ENCODE data around the gene IPO9.

IPO9 gene

GRCh38 chr1:201807958-201808632 is 20.9 kb upstream of the IPO9 start:
- TF ChIP-seq, protein P1, sequence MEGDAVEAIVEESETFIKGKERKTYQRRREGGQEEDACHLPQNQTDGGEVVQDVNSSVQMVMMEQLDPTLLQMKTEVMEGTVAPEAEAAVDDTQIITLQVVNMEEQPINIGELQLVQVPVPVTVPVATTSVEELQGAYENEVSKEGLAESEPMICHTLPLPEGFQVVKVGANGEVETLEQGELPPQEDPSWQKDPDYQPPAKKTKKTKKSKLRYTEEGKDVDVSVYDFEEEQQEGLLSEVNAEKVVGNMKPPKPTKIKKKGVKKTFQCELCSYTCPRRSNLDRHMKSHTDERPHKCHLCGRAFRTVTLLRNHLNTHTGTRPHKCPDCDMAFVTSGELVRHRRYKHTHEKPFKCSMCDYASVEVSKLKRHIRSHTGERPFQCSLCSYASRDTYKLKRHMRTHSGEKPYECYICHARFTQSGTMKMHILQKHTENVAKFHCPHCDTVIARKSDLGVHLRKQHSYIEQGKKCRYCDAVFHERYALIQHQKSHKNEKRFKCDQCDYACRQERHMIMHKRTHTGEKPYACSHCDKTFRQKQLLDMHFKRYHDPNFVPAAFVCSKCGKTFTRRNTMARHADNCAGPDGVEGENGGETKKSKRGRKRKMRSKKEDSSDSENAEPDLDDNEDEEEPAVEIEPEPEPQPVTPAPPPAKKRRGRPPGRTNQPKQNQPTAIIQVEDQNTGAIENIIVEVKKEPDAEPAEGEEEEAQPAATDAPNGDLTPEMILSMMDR (IDR thresholded peaks at IDR 0.05; ENCODE audit: insufficient read depth, low read depth, low read length, missing control alignments) = no peak
- no peak for DNase-seq (ENCODE audit: low read depth)

GRCh38 chr1:201808633-201808990 is 20.3 kb upstream of the IPO9 start:
- H3K4me3 ChIP-seq (ENCODE audit: low read length) = no peak overlapping the region
- TF ChIP-seq, protein P1 (IDR thresholded peaks at IDR 0.05; ENCODE audit: insufficient read depth, low read depth, low read length, missing control alignments) = no peak
- DNase-seq (ENCODE audit: low read depth) = no peak

More at GRCh38 chr1:201807958-201808632, 20.9 kb upstream of the IPO9 start:
- H3K4me3 ChIP-seq (ENCODE audit: low read length) = no peak overlapping the region

DNA sequence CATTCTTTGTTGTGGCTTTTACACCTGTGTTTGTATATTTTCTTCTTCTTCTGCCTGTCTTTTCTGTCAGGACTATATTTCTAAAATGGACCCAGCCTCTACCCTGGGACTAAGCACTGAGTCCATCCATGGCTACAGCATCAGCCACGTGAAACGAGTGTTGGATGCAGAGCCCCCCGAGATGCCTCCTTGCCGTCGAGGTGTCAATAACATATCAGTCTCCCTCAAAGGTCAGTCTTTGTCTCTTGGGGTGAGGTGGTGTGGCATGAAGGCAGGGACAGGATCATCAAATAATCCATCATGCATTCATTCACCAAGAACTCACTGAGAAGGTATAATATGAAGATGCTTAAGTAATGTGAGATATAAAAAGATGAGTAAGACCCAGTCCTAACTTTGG is 19.1 kb upstream of the IPO9 start:
- TF ChIP-seq, protein P1 (IDR thresholded peaks at IDR 0.05; ENCODE audit: insufficient read depth, low read depth, low read length, missing control alignments) = no peak
- no peak for DNase-seq (ENCODE audit: low read depth)
- H3K4me3 ChIP-seq (ENCODE audit: low read length) = no peak overlapping the region

DNA sequence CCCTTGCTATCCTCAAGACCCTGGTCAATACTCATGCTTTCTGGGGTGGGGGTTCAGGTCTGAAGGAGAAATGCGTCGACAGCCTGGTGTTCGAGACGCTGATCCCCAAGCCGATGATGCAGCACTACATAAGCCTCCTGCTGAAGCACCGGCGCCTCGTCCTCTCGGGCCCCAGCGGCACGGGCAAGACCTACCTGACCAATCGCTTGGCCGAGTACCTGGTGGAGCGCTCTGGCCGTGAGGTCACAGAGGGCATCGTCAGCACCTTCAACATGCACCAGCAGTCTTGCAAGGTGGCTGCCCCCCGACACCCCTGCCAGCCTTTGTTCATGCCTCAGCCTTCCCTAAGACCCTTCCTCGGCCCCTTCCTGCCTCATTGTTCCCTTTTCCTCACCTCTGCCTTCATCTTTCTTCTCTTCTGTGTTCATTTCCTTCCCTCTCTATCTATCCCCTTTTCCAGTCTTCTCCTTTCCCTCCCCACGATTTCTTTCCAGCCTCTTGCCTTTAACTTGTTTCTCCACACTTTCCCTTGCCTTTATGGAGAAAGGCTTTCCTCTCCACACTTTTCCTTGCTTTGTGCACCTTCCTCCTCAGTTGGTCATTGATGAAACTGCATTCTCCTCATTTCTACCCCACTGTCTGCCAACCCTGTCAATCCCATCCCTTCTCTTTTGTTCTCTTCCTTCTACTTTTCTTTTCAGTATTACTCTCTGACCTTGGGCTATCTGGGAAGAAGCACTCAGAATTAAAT is 18.3 kb upstream of the IPO9 start:
- TF ChIP-seq, protein P1 (IDR thresholded peaks at IDR 0.05; ENCODE audit: insufficient read depth, low read depth, low read length, missing control alignments) = no peak
- no peak overlapping the region for H3K4me3 ChIP-seq (ENCODE audit: low read length)
- no peak for DNase-seq (ENCODE audit: low read depth)

GRCh38 chr1:201813226-201813625 is 15.7 kb upstream of the IPO9 start:
- TF ChIP-seq, protein P1 (IDR thresholded peaks at IDR 0.05; ENCODE audit: insufficient read depth, low read depth, low read length, missing control alignments) = no peak
- no peak for DNase-seq (ENCODE audit: low read depth)
- no peak overlapping the region for H3K4me3 ChIP-seq (ENCODE audit: low read length)

GRCh38 chr1:201816309-201816854 is 12.6 kb upstream of the IPO9 start:
- TF ChIP-seq, protein P1 (IDR thresholded peaks at IDR 0.05; ENCODE audit: insufficient read depth, low read depth, low read length, missing control alignments) = no peak
- DNase-seq (ENCODE audit: low read depth) = no peak
- H3K4me3 ChIP-seq (ENCODE audit: low read length) = no peak overlapping the region
